ENCODE results near the gene ZNF770. TPM values are rescaled to one million over a fixed set of nuclear protein-coding genes. Genes with fewer than 3 reads are reported as not detected.

ZNF770 gene
- total RNA-seq, 1 experiment from 2014 or later, result 70.7 TPM

DNA sequence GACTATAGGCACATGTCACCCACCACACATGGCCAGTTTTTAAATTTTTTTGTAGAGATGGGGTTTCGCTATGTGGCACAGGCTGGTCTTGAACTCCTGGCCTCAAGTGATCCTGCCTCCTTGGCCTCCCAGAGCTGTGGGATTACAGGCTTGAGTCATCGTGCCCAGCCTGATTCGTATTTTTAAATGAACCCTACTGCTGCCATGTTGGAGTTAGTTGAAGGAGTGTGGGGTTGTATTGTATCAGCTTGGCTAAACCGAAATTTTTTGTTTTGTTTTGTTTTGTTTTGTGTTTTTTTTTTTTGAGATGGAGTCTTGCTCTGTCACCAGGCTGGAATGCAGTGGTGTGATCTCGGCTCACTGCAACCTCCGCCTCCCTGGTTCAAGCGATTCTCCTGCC is 11.8 kb upstream of the ZNF770 start:
- intact Hi-C loops (cut with micrococcal nuclease), result no loop called here
- Histone ChIP-seq H3K4me3 (replicated peaks in 1 of 2; ENCODE audit: low read depth in 1 of 2, low read length in 2 of 2) (no peak overlapping the region), H4K20me1 (ENCODE audit: insufficient read depth) (no peaks in the 10 kb centered on the region), H3K27ac (ENCODE audit: low read depth, low read length) (peak overlapping the region; percentile 66), H3K9me2 (ENCODE audit: insufficient read depth) (no peaks in the 10 kb centered on the region), H3K4me2 (ENCODE audit: low read length) (peak overlapping the region; percentile 78), H3K4me1 (ENCODE audit: control insufficient read depth in 1 of 2, insufficient read depth in 2 of 2, low read length in 2 of 2) (peaks cover 10 to 15% of the 10 kb centered on the region in 2 experiments), H3K36me3 (ENCODE audit: control insufficient read depth in 1 of 2, insufficient read depth in 2 of 2, low read length in 2 of 2) (no peaks in the 10 kb centered on the region), H3K79me2 (ENCODE audit: insufficient read depth, low read length) (no peaks in the 10 kb centered on the region), H3K27me3 (ENCODE audit: insufficient read depth, low read length) (no peaks in the 10 kb centered on the region), H2AFZ (ENCODE audit: low read depth, low read length, poor library complexity, severe bottlenecking) (no peak overlapping the region), H3K9ac (ENCODE audit: low read length) (no peak overlapping the region; the same call in 1 of the 2 replicates), H3K9me3 (ENCODE audit: control insufficient read depth in 1 of 2, insufficient read depth in 1 of 2, low read depth in 1 of 2, low read length in 2 of 2) (no peaks in the 10 kb centered on the region)
- peak; percentile 54; the same call in 1 of the 2 replicates for ATAC-seq
- ChIA-PET CTCF (interaction anchor here (1.0 to 2.9 kb wide), 5 partner anchors 9 to 30 kb away, joined by 3 to 18 read pairs (median 5); partner anchors contain the start of gene AQR), POLR2A (interaction anchor here (1.0 to 1.6 kb wide), 3 partner anchors 12 to 19 kb away, joined by 5 to 11 read pairs (median 8); partner anchors contain the start of gene ZNF770), RAD21 (ENCODE audit: low non-redundant PET in 1 of 2, low total read pairs in 2 of 2, uncharacterized antibody in 2 of 2, unreplicated experiment in 2 of 2) (interaction anchor here in 1 of 2 experiments (0.6 kb wide), 1 partner anchor 44 kb away, joined by 4 read pairs; no protein-coding TSS in a partner anchor)
- no TSS peak for BruUV-seq (replicated peaks)
- TF ChIP-seq ELF1 (IDR thresholded peaks at IDR 0.05; ENCODE audit: borderline replicate concordance, low read depth) (no peak), JUND (IDR thresholded peaks at IDR 0.05) (no peak), RAD21 (IDR thresholded peaks at IDR 0.05; ENCODE audit: low read depth) (no peak), EZH2 (IDR thresholded peaks at IDR 0.05) (no peak), ZNF274 (IDR thresholded peaks at IDR 0.05; ENCODE audit: low read depth, low read length) (no peak), POLR2AphosphoS5 (IDR thresholded peaks at IDR 0.05; ENCODE audit: low read depth, low read length) (no peak), ZFX (IDR thresholded peaks at IDR 0.05) (no peak), TCF7L2 (IDR thresholded peaks at IDR 0.05; ENCODE audit: borderline replicate concordance, extremely low read depth, insufficient read depth, insufficient read length) (no peak), YY1 (IDR thresholded peaks at IDR 0.05; ENCODE audit: extremely low read depth, insufficient replicate concordance, low read depth, low read length) (no peak), FOSL1 (IDR thresholded peaks at IDR 0.05; ENCODE audit: low read depth) (no peak), SIN3A (IDR thresholded peaks at IDR 0.05; ENCODE audit: low read depth) (no peak), EGR1 (IDR thresholded peaks at IDR 0.05; ENCODE audit: low read depth) (no peak)
- TF ChIP-seq, protein P1, sequence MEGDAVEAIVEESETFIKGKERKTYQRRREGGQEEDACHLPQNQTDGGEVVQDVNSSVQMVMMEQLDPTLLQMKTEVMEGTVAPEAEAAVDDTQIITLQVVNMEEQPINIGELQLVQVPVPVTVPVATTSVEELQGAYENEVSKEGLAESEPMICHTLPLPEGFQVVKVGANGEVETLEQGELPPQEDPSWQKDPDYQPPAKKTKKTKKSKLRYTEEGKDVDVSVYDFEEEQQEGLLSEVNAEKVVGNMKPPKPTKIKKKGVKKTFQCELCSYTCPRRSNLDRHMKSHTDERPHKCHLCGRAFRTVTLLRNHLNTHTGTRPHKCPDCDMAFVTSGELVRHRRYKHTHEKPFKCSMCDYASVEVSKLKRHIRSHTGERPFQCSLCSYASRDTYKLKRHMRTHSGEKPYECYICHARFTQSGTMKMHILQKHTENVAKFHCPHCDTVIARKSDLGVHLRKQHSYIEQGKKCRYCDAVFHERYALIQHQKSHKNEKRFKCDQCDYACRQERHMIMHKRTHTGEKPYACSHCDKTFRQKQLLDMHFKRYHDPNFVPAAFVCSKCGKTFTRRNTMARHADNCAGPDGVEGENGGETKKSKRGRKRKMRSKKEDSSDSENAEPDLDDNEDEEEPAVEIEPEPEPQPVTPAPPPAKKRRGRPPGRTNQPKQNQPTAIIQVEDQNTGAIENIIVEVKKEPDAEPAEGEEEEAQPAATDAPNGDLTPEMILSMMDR (IDR thresholded peaks at IDR 0.05 in 2 of 3, conservative IDR thresholded peaks at IDR 0.05 in 1 of 3; ENCODE audit: borderline replicate concordance in 1 of 3, insufficient read depth in 1 of 3, low read depth in 2 of 3, low read length in 2 of 3), result no peak
- TF ChIP-seq, protein P2, sequence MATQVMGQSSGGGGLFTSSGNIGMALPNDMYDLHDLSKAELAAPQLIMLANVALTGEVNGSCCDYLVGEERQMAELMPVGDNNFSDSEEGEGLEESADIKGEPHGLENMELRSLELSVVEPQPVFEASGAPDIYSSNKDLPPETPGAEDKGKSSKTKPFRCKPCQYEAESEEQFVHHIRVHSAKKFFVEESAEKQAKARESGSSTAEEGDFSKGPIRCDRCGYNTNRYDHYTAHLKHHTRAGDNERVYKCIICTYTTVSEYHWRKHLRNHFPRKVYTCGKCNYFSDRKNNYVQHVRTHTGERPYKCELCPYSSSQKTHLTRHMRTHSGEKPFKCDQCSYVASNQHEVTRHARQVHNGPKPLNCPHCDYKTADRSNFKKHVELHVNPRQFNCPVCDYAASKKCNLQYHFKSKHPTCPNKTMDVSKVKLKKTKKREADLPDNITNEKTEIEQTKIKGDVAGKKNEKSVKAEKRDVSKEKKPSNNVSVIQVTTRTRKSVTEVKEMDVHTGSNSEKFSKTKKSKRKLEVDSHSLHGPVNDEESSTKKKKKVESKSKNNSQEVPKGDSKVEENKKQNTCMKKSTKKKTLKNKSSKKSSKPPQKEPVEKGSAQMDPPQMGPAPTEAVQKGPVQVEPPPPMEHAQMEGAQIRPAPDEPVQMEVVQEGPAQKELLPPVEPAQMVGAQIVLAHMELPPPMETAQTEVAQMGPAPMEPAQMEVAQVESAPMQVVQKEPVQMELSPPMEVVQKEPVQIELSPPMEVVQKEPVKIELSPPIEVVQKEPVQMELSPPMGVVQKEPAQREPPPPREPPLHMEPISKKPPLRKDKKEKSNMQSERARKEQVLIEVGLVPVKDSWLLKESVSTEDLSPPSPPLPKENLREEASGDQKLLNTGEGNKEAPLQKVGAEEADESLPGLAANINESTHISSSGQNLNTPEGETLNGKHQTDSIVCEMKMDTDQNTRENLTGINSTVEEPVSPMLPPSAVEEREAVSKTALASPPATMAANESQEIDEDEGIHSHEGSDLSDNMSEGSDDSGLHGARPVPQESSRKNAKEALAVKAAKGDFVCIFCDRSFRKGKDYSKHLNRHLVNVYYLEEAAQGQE (IDR thresholded peaks at IDR 0.05; ENCODE audit: low read depth), result no peak
- TF ChIP-seq, protein P3, sequence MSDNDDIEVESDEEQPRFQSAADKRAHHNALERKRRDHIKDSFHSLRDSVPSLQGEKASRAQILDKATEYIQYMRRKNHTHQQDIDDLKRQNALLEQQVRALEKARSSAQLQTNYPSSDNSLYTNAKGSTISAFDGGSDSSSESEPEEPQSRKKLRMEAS (IDR thresholded peaks at IDR 0.05), result no peak
- TF ChIP-seq, protein P4, sequence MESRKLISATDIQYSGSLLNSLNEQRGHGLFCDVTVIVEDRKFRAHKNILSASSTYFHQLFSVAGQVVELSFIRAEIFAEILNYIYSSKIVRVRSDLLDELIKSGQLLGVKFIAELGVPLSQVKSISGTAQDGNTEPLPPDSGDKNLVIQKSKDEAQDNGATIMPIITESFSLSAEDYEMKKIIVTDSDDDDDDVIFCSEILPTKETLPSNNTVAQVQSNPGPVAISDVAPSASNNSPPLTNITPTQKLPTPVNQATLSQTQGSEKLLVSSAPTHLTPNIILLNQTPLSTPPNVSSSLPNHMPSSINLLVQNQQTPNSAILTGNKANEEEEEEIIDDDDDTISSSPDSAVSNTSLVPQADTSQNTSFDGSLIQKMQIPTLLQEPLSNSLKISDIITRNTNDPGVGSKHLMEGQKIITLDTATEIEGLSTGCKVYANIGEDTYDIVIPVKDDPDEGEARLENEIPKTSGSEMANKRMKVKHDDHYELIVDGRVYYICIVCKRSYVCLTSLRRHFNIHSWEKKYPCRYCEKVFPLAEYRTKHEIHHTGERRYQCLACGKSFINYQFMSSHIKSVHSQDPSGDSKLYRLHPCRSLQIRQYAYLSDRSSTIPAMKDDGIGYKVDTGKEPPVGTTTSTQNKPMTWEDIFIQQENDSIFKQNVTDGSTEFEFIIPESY (IDR thresholded peaks at IDR 0.05; ENCODE audit: extremely low read depth, insufficient replicate concordance, low read length), result no peak
- DNase-seq (ENCODE audit: low read depth, low spot score), result no peak

Data from HCT116 (cell line).